ENCODE measurements around the gene ASPHD1. TPM values are rescaled to one million over a fixed set of nuclear protein-coding genes. Genes with fewer than 3 reads are reported as not detected.
"Not testable (repeated sequence)": the region's sequence is repeated elsewhere in the genome, so short reads cannot be mapped to it uniquely, and the experiment has no call there.

The ASPHD1 gene
- total RNA-seq, 4 donors from 2014 or later: 0.33 TPM; not detected in 3

DNA sequence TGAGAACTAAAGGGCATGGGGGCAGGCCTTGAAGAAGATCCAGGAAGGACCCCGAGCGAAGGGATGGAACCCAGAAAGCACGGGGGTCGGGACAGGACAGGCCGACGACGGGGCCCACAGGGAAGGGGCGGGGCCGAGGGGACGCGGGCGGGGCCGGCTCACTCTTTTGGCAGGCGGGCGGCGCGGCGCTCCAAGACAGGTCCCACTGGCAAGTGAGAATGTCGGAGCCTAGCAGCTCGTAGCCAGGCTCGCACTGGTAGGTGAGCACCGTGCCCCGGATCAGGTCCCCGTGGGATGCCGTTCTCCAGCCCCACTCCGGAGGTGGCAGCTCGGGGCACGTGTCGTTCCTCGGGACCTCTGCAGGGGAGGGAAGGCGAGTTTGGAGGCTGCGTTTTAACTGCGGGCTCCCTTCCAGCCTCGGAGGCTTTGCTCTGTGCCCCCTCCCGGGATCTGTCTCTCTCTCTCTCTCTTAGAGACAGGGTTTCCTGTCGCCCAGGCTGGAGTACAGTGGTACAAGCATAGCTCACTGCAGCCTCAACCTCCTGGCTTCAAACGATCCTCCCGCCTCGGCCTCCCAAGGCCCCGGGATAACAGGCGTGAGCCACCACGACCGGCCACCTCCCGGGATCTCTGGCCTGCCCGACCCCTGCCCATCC is 23.6 kb upstream of the ASPHD1 start:
- intact Hi-C loops (cut with DNase I): no loop called here
- TF ChIP-seq POLR2AphosphoS5 (IDR thresholded peaks at IDR 0.05) (no peak), EP300 (IDR thresholded peaks at IDR 0.05) (no peak), POLR2A (IDR thresholded peaks at IDR 0.05; ENCODE audit: low read depth) (no peak)
- TF ChIP-seq, protein P1, sequence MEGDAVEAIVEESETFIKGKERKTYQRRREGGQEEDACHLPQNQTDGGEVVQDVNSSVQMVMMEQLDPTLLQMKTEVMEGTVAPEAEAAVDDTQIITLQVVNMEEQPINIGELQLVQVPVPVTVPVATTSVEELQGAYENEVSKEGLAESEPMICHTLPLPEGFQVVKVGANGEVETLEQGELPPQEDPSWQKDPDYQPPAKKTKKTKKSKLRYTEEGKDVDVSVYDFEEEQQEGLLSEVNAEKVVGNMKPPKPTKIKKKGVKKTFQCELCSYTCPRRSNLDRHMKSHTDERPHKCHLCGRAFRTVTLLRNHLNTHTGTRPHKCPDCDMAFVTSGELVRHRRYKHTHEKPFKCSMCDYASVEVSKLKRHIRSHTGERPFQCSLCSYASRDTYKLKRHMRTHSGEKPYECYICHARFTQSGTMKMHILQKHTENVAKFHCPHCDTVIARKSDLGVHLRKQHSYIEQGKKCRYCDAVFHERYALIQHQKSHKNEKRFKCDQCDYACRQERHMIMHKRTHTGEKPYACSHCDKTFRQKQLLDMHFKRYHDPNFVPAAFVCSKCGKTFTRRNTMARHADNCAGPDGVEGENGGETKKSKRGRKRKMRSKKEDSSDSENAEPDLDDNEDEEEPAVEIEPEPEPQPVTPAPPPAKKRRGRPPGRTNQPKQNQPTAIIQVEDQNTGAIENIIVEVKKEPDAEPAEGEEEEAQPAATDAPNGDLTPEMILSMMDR (IDR thresholded peaks at IDR 0.05): no peak
- H3K36me3 ChIP-seq: no peaks in the 10 kb centered on the region
- peaks cover 0 to 16% (median 8%) of the 10 kb centered on the region in 4 donors for H3K4me1 ChIP-seq
- H3K4me3 ChIP-seq: peak overlapping the region; percentile 9 to 31 (median 21)
- H3K27ac ChIP-seq (replicated peaks in 1 of 4): no peak overlapping the region
- WGBS: 6% methylated on average over 17 of the region's 45 CpGs
- H3K27me3 ChIP-seq: peaks cover 0 to 73% (median 23%) of the 10 kb centered on the region in 4 donors
- no peak for DNase-seq (ENCODE audit: extremely low spot score)
- H3K9me3 ChIP-seq: peaks cover 0 to 4% (median 0%) of the 10 kb centered on the region in 4 donors

DNA sequence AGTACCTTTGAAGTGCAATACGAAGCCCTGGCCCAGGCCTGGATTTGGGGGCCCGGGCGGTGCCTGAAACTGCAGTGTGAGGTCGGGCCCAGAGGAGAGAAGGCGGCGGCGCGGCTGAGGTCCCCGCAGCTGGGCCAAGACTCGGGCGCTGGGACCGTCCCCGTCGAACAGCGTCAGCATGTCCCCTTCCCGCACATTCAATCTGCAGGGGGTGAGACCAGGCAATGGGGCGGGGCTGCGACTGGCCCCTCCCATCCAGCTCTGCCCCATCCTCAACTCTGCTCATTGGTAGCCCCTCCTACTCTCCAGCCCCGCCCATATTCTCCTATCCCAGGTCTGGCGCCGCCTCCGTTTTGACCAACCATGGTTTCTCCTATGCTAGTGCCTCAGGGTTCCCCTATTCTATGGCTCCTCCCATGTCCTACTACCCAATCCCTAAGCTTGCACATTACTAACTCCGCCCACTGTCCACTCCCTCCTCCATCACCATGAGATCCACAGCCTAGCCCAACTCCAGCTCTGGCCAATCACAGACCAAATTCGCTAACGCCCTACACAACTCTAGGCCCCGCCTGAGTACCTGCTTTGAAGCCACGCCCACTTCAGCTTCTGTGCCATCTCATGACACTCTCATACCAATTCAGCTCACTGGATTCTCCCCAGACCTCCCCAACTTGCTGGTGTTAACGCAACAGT is 22.9 kb upstream of the ASPHD1 start:
- intact Hi-C loops (cut with DNase I): no loop called here
- TF ChIP-seq POLR2A (IDR thresholded peaks at IDR 0.05; ENCODE audit: low read depth): no peak
- 18% methylated on average over 11 of the region's 28 CpGs for WGBS
- Histone ChIP-seq H3K9me3 (peaks cover 0 to 4% (median 0%) of the 10 kb centered on the region in 4 donors), H3K4me3 (peak overlapping the region in 1 of 4 donors; percentile 31), H3K27me3 (peaks cover 0 to 69% (median 23%) of the 10 kb centered on the region in 4 donors), H3K27ac (replicated peaks in 1 of 4) (no peak overlapping the region), H3K36me3 (no peaks in the 10 kb centered on the region), H3K4me1 (peaks cover 0 to 16% (median 8%) of the 10 kb centered on the region in 4 donors)
- DNase-seq (ENCODE audit: extremely low spot score): no peak

DNA sequence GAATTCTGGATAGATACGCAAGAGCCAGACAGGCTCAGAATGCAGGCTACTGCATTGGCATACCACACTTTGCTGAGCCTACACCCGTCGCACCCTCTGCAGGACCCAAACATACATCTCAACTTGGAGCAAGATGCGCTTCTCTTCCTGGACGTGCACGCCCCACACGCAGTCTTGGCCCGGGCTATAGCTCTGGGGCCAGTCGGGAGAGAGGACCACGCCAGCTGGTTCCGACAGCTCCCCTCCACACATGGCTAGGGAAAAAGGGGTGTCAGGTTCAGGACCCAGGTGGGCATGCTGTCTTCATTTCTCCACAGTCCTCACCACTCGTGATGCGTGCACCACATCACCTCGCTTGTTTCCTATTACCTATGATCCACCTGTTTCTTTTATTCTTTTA is 22.1 kb upstream of the ASPHD1 start:
- TF ChIP-seq, protein P1 (IDR thresholded peaks at IDR 0.05): no peak
- TF ChIP-seq POLR2A (IDR thresholded peaks at IDR 0.05; ENCODE audit: low read depth) (no peak), POLR2AphosphoS5 (IDR thresholded peaks at IDR 0.05) (no peak), EP300 (IDR thresholded peaks at IDR 0.05) (no peak)
- H3K36me3 ChIP-seq: no peaks in the 10 kb centered on the region
- H3K4me1 ChIP-seq: peaks cover 0 to 16% (median 8%) of the 10 kb centered on the region in 4 donors
- intact Hi-C loops (cut with DNase I): no loop called here
- DNase-seq (ENCODE audit: extremely low spot score): no peak
- H3K4me3 ChIP-seq: no peak overlapping the region
- H3K27me3 ChIP-seq: peaks cover 0 to 62% (median 23%) of the 10 kb centered on the region in 4 donors
- 85% methylated on average over 14 of the region's 14 CpGs for WGBS
- H3K9me3 ChIP-seq: peaks cover 0 to 4% (median 0%) of the 10 kb centered on the region in 4 donors
- no peak overlapping the region for H3K27ac ChIP-seq (replicated peaks in 1 of 4)

DNA sequence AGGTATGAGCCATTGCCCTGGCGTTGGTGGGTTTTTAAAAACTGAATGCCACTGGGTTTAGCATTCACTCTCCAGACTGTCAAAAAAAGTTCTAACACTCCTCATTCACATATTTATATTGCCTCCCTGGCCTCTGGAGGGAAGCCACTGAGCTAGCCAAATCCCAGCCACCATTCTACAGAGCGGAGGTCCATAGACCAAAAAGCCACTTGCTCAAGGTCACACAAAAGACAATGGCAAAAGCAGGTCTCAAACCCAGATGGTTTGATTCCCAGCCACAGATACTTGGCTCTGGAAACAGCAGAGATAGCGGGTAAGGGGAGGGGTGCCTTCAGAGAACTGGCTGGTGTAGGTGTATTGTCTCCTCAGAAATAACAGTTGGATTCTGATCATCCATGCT is 19.2 kb upstream of the ASPHD1 start:
- no peak for DNase-seq (ENCODE audit: extremely low spot score)
- H3K4me1 ChIP-seq: peaks cover 0 to 16% (median 8%) of the 10 kb centered on the region in 4 donors
- H3K27ac ChIP-seq (replicated peaks in 1 of 4): no peak overlapping the region
- no peak overlapping the region for H3K4me3 ChIP-seq
- 88% methylated on average over 3 of the region's 3 CpGs for WGBS
- intact Hi-C loops (cut with DNase I): no loop called here
- no peaks in the 10 kb centered on the region for H3K36me3 ChIP-seq
- H3K9me3 ChIP-seq: peaks cover 0 to 4% (median 0%) of the 10 kb centered on the region in 4 donors
- H3K27me3 ChIP-seq: peaks cover 0 to 47% (median 21%) of the 10 kb centered on the region in 4 donors
- TF ChIP-seq EP300 (IDR thresholded peaks at IDR 0.05) (no peak), POLR2A (IDR thresholded peaks at IDR 0.05; ENCODE audit: low read depth) (no peak)

GRCh38 chr16:29883987-29884386 is 16.3 kb upstream of the ASPHD1 start:
- intact Hi-C loops (cut with DNase I): no loop called here

GRCh38 chr16:29889372-29889771 is 10.9 kb upstream of the ASPHD1 start:
- intact Hi-C loops (cut with DNase I): not testable (repeated sequence)

More at GRCh38 chr16:29883987-29884386, 16.3 kb upstream of the ASPHD1 start:
- Histone ChIP-seq H3K36me3 (no peaks in the 10 kb centered on the region), H3K4me3 (no peak overlapping the region), H3K27ac (replicated peaks in 1 of 4) (no peak overlapping the region), H3K27me3 (peaks cover 0 to 17% (median 0%) of the 10 kb centered on the region in 4 donors), H3K4me1 (no peaks in the 10 kb centered on the region), H3K9me3 (no peaks in the 10 kb centered on the region)
- WGBS: 67% methylated on average over 6 of the region's 6 CpGs
- TF ChIP-seq POLR2AphosphoS5 (IDR thresholded peaks at IDR 0.05): no peak
- TF ChIP-seq POLR2A (IDR thresholded peaks at IDR 0.05; ENCODE audit: low read depth): no peak
- TF ChIP-seq EP300 (IDR thresholded peaks at IDR 0.05): no peak
- TF ChIP-seq, protein P1 (IDR thresholded peaks at IDR 0.05): no peak
- no peak for DNase-seq (ENCODE audit: extremely low spot score)

More at GRCh38 chr16:29889372-29889771, 10.9 kb upstream of the ASPHD1 start:
- not testable (repeated sequence) for H3K36me3 ChIP-seq; H3K27me3 ChIP-seq; H3K4me3 ChIP-seq; DNase-seq (ENCODE audit: extremely low spot score); H3K4me1 ChIP-seq; H3K9me3 ChIP-seq; H3K27ac ChIP-seq (replicated peaks in 1 of 4)
- 89% methylated on average over 3 of the region's 3 CpGs for WGBS
